Skeletal muscle satellite cell (primary cell): ENCODE results near the gene LDHAL6B.

Experiments used
- H3K27me3 ChIP-seq: 2 replicates; pipeline ENCODE4 v1.7.0; 2013; ENCODE audit warnings: low read length; ENCODE audit not compliant: control insufficient read depth, insufficient read depth
- H3K36me3 ChIP-seq: 2 replicates; pipeline ENCODE4 v1.7.0; 2013; ENCODE audit warnings: mild to moderate bottlenecking, control low read depth, low read length; ENCODE audit not compliant: insufficient read depth
- H3K4me1 ChIP-seq: 2 replicates; pipeline ENCODE4 v1.7.0; 2013; ENCODE audit warnings: low read length; ENCODE audit not compliant: control insufficient read depth, insufficient read depth
- H3K4me2 ChIP-seq: 2 replicates; pipeline ENCODE4 v1.7.0; 2013; ENCODE audit warnings: mild to moderate bottlenecking, low read length
- H3K4me3 ChIP-seq: 2 replicates; pipeline ENCODE4 v1.7.0; 2013; ENCODE audit warnings: low read length
- H3K9ac ChIP-seq: 2 replicates; pipeline ENCODE4 v1.7.0; 2013; ENCODE audit warnings: mild to moderate bottlenecking, low read depth, low read length, moderate library complexity
- H3K9me3 ChIP-seq: replicated peaks from 2 replicates; pipeline ENCODE4 v1.7.0; 2013; ENCODE audit warnings: mild to moderate bottlenecking, control low read depth, low read length

LDHAL6B gene

DNA sequence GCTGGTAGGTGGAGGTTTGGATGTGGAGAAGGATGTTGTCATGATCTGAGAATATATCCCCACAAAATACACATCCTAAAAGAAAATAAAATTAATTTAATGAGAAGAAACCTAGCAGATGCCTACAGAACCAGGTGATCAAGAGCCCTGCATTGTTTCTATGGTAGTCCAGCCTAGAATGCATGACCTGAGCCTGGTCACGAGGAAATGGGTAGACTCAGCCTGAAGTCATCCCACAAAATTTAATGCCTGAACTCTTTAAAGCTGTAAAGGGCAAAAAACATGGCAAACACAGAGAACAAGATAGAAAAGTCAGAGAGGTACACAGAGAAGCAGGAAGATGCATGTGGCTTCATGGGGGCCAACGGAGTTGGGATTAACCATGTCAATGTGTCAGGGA is 36.0 kb downstream of the LDHAL6B start:
- peaks cover 21% of the 10 kb centered on the region for H3K4me1 ChIP-seq
- H3K4me3 ChIP-seq: no peak overlapping the region
- no peaks in the 10 kb centered on the region for H3K27me3 ChIP-seq
- H3K9ac ChIP-seq: no peak overlapping the region
- H3K4me2 ChIP-seq: no peak overlapping the region
- peaks cover 14% of the 10 kb centered on the region for H3K36me3 ChIP-seq
- no peaks in the 10 kb centered on the region for H3K9me3 ChIP-seq

DNA sequence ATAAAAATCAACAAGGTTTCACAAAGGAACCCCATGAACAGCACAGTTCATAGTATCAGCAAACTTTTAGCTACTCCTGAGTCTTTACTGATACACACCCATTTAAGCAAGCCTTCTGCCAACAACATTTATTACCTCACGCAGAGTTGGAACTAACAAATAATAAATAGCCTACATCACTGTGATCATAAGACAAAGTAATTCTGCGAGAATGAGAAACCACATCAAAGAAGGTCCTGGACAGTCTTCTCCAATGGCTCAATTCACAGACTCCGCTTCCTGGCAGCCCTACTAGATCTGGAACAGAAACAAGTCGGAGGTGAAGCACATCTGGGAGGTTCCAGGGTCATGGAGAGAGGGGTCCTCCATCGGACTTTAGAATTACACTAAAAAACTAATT is 37.0 kb downstream of the LDHAL6B start:
- Histone ChIP-seq H3K9ac (no peak overlapping the region), H3K9me3 (no peaks in the 10 kb centered on the region), H3K4me1 (peaks cover 21% of the 10 kb centered on the region), H3K27me3 (no peaks in the 10 kb centered on the region), H3K4me3 (no peak overlapping the region), H3K36me3 (peaks cover 14% of the 10 kb centered on the region), H3K4me2 (no peak overlapping the region)

DNA sequence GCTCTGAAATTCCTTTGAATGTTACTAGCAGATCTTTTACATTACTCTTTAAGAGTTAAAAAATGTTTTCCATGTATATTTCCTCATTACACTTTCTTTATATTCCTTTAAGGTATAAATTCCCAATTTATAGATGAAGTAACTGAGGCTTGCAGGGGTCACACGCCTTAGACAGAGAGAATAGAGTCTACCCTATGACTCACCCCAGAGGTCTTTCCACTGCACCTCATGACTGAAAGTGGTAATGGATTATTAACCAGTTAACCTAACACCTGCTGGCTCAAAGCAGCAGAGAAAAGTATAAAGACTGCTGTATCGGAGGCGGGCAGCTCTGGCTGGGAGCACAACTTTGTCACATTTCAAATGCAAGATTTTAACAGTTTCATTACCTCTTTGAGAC is 37.7 kb downstream of the LDHAL6B start:
- Histone ChIP-seq H3K4me3 (no peak overlapping the region), H3K36me3 (peaks cover 14% of the 10 kb centered on the region), H3K9ac (no peak overlapping the region), H3K4me2 (no peak overlapping the region), H3K4me1 (peaks cover 21% of the 10 kb centered on the region), H3K27me3 (no peaks in the 10 kb centered on the region), H3K9me3 (no peaks in the 10 kb centered on the region)

DNA sequence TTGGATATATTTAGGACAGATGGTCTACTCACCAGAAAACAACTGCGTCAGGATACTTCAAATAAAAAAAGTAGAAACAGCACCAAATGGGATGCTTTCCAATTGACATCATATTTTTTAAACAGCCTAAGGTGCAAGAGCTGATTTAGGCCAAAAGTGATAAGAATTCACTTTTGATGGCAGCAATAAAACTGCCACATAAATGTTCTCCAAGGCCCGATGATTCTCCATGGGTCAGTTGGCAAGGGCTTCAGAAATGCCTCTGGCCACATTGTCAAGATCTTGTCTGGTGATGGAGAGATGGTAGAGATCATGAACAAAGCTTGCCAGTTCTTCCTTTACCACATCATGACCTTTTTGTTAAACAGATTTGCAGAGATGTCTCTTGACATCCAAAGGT is 38.9 kb downstream of the LDHAL6B start:
- no peak overlapping the region for H3K9ac ChIP-seq
- H3K4me2 ChIP-seq: no peak overlapping the region
- no peaks in the 10 kb centered on the region for H3K27me3 ChIP-seq
- no peak overlapping the region for H3K4me3 ChIP-seq
- peaks cover 11% of the 10 kb centered on the region for H3K4me1 ChIP-seq
- peaks cover 19% of the 10 kb centered on the region for H3K36me3 ChIP-seq
- no peaks in the 10 kb centered on the region for H3K9me3 ChIP-seq

DNA sequence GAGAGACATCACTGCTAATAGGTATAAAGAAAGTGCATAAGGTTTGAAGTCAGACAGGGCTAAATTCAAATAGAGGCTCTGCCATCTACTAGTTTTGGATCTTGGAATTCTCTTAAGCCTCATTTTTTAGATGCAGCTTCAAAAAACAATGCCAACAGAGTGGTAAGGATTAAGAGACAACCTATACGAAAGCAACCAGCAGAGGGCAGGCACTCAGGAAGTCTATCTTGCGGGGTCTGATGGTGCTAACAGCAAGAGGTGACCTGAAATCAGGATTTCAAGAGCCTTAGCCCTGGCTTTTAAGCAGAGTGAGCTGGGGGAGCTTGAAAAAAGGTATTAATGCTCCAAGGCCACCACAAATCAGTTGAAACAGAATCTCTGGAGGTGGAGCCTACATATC is 40.7 kb downstream of the LDHAL6B start:
- Histone ChIP-seq H3K36me3 (peaks cover 16% of the 10 kb centered on the region), H3K9me3 (no peaks in the 10 kb centered on the region), H3K4me3 (no peak overlapping the region), H3K27me3 (no peaks in the 10 kb centered on the region), H3K4me1 (peaks cover 4% of the 10 kb centered on the region), H3K9ac (no peak overlapping the region), H3K4me2 (no peak overlapping the region)

DNA sequence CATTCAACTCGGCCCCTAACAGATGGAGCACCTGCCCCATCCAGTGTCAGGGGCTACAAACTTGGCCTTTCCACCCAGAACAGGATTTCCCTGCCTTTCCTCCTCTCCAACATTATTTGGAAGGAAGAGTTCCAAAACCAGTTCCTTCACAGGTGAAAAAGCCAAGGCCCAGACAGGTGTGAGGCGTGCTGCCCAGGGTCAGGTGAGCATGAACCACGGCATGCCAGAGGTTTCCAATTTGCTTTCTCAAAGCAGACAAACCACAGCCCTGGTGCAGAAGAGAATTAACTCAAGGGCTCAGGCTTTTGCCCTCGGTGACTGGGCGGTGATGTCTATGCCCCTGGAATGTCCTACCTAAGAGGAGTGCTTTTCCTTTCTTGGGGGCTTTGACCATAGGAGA is 43.2 kb downstream of the LDHAL6B start:
- Histone ChIP-seq H3K4me2 (no peak overlapping the region), H3K4me1 (no peaks in the 10 kb centered on the region), H3K4me3 (no peak overlapping the region), H3K9me3 (no peaks in the 10 kb centered on the region), H3K36me3 (peaks cover 14% of the 10 kb centered on the region), H3K9ac (no peak overlapping the region), H3K27me3 (no peaks in the 10 kb centered on the region)

DNA sequence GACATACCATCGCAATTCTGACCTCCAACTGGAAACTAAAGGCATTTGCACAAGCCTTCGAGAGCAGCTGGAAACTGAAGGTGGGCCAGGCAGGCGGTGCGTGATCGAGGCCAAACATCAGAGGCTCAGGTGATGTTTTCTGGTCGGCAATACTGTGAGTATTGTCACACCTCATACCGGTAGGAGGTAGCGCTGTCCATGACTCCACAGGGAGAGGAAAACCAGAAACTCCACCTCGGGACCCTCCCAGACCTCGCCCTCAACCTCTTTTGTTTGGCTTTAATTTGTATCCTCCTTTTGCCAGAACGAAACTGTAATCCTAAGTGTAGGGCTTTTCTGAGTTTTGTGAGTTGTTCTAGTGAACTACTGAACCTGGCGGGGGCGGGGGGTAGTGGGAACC is 43.6 kb downstream of the LDHAL6B start:
- H3K9ac ChIP-seq: no peak overlapping the region

DNA sequence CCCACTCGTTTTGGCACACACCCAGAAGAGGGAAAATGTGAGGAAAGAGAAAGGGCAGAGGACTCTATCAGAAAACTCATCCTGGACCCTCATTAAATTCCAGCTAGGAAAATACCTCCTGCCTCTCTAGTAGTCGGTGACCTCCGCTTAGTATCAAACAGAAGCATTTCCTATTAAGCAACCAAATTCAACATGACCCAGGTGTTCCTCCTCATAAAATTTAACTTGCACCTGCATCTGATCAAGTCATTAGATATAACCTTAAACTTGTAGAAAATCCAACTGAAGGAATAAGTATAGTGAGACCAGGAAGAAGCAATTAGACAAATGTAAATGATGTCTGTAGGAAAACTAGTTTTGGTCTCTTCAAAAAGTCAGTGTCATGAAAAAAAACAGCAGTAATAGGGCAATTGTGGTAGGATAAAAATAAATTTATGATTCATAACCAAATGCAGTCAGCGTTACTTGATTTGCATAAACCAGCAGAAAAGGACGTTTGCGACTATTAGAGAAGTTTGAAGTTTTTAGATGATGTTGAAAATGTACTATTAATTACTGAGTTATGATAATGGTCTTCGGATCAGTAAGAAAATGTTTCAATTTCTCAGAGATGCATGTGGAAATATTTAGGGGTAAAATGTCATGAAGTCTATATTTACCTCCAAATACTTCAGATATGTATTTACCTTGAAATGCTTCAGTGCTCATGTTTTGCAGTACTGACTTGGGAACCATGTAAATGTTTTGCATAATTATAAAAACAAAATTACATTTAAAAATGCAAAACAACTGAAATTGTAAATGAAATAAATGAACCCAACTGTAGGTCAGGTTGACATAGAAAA is 44.6 kb downstream of the LDHAL6B start:
- no peak overlapping the region for H3K9ac ChIP-seq
- no peak overlapping the region for H3K4me3 ChIP-seq

More for the DNA sequence above, 43.6 kb downstream of the LDHAL6B start:
- Histone ChIP-seq H3K4me1 (no peaks in the 10 kb centered on the region), H3K27me3 (no peaks in the 10 kb centered on the region), H3K9me3 (no peaks in the 10 kb centered on the region), H3K4me3 (no peak overlapping the region), H3K4me2 (no peak overlapping the region), H3K36me3 (peaks cover 18% of the 10 kb centered on the region)

DNA sequence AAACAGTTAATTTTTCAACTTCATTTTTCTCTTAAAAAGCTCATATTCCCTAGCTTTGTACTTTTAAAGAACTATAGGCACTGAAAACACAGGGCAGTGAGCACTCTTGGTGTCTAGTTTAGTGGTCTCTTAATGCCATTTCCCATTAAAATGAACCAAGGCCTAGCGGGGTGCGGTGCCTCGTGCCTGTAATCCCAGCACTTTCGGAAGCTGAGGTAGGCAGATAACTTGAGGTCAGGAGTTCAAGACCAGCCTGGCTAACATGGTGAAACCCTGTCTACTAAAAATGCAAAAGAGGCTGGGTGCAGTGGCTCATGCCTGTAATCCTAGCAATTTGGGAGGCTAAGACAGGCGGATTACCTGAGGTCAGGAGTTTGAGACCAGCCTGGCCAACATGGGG is 45.5 kb downstream of the LDHAL6B start:
- H3K36me3 ChIP-seq: peaks cover 24% of the 10 kb centered on the region
- H3K4me2 ChIP-seq: no peak overlapping the region
- H3K4me1 ChIP-seq: no peaks in the 10 kb centered on the region
- no peaks in the 10 kb centered on the region for H3K9me3 ChIP-seq
- no peaks in the 10 kb centered on the region for H3K27me3 ChIP-seq
- no peak overlapping the region for H3K4me3 ChIP-seq
- H3K9ac ChIP-seq: no peak overlapping the region

More for the DNA sequence above, 44.6 kb downstream of the LDHAL6B start:
- H3K4me2 ChIP-seq: no peak overlapping the region
- no peaks in the 10 kb centered on the region for H3K4me1 ChIP-seq
- H3K36me3 ChIP-seq: peaks cover 20% of the 10 kb centered on the region
- H3K27me3 ChIP-seq: no peaks in the 10 kb centered on the region
- no peaks in the 10 kb centered on the region for H3K9me3 ChIP-seq

DNA sequence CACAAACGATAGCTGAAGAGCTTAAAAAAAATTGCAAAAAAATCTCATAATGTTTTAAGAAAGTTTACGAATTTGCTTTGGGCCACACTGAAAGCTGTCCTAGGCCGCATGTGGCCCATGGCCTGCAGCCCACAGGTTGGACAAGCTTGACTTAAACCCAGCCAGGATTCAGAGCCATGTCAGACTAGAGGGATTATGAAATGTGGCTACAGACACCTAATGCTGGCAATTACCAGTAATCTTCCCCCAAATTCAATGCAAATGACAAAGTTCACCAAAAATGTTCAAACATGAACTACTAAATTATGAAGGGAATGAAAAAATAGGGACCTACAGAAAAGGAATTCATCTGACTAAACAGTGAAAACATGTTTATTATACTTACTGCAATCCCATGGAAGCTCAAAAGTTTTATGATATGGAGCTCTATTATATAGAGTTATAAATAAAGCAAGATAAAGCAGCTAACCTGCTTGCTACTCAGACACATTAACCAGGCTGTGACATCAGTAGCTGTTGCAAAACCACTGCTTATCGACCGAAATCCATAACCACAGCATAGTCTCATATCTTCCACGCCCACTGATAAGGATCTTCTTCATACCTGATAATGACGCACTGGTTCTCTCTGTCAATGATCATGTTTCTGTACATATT is 49.2 kb downstream of the LDHAL6B start:
- Histone ChIP-seq H3K4me1 (no peaks in the 10 kb centered on the region), H3K36me3 (peaks cover 35% of the 10 kb centered on the region), H3K9ac (no peak overlapping the region), H3K4me3 (no peak overlapping the region), H3K4me2 (no peak overlapping the region), H3K9me3 (no peaks in the 10 kb centered on the region), H3K27me3 (no peaks in the 10 kb centered on the region)

DNA sequence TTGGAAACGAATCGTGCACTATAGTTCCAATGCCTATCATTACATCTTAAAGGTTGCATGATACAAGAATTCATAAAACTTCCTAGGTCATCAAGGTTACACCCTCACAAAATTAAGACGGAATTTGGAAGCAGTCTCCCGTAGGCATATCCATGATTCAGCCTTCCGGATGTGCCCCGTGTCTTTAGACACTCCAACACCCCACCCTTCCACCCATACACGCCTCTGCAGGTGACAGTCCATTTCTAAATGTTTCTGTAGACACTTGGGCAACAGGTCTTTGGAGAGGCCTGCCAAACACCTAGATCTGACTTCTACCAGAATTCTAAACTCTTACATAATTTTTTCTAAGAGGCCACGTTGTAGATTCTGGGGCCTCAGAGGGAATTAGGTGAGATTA is 49.8 kb downstream of the LDHAL6B start:
- no peaks in the 10 kb centered on the region for H3K27me3 ChIP-seq
- no peak overlapping the region for H3K4me3 ChIP-seq
- H3K36me3 ChIP-seq: peaks cover 35% of the 10 kb centered on the region
- no peak overlapping the region for H3K9ac ChIP-seq
- H3K9me3 ChIP-seq: no peaks in the 10 kb centered on the region
- no peak overlapping the region for H3K4me2 ChIP-seq
- H3K4me1 ChIP-seq: no peaks in the 10 kb centered on the region

DNA sequence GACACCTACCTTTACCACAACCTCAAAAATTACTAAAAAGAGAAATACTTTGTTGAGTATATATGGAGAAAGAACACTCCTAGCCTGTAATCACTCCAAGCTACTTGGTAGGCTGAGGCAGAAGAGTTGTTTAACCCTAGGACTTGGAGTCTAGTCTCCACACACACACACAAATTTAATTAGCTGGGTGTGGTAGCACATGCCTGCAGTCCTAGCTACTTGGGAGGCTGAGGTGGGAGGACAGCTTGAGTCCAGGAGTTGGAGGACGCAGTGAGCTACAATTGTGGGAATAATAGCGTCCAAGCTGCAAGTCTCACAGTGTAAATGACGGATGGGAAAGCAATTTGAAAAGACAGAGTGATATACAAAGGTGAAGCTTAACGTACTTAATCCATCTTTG is 50.5 kb downstream of the LDHAL6B start:
- Histone ChIP-seq H3K4me3 (no peak overlapping the region), H3K27me3 (no peaks in the 10 kb centered on the region), H3K9ac (no peak overlapping the region), H3K4me1 (no peaks in the 10 kb centered on the region), H3K9me3 (no peaks in the 10 kb centered on the region), H3K4me2 (no peak overlapping the region), H3K36me3 (peaks cover 35% of the 10 kb centered on the region)
